GM21381 (cell line): Measurements from ENCODE around the gene C4B.
"Not testable (repeated sequence)": the region's sequence is repeated elsewhere in the genome, so short reads cannot be mapped to it uniquely, and the experiment has no call there.

Source experiments
- ATAC-seq: cut with Tn5 transposase; IDR thresholded peaks from one replicate; pipeline ENCODE4 v1.9.1; 2021; ENCODE audit warnings: mild to moderate bottlenecking, moderate library complexity; ENCODE audit not compliant: unreplicated experiment

The C4B gene

DNA sequence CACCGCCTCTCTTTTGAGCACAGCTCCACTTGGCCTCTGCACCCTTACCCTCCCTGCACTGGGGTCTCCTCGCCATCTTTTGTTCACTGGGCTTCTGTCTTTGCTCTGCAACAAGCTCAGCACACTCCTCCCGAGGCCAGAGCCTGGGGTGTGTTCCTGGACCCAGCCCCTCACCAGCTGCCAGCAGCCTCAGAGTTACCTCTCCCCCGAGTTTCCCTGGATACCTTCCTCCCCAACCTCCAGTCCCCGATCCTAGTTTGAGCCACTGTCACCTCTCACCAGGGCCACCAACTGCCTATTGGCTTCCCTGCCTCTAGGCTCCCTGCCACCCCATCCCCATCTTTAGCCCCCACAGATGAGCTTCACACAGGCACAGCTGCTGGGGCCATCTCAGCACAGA, 36.0 kb downstream of the C4B start:
- ATAC-seq, result no peak

GRCh38 chr6:32052626-32053025, 38.0 kb downstream of the C4B start:
- not testable (repeated sequence) for ATAC-seq

GRCh38 chr6:32053314-32053713, 38.7 kb downstream of the C4B start:
- ATAC-seq, result not testable (repeated sequence)

- ATAC-seq, result not testable (repeated sequence)
These were observed 41.2 kb downstream of the C4B start for GRCh38 chr6:32055756-32056155.

DNA sequence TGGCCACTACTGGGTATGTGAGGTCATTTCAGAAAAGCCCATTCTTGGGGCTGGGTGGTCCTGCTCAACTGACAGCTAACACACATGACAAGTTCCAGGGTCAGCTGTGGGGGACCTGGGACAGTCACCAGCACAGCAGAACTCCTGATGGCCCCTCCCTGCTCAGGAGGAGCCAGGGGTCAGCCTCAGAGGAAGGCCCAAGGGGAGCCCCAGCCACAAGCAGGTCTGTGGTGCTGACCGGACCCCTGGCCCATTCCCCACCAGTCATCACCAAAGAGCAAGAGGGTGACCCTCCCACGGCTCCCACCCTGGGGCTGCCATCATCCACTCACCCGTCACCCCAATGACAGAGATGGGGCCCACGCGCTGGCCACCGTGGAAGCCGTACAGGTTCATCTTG, 41.7 kb downstream of the C4B start:
- no peak for ATAC-seq

DNA sequence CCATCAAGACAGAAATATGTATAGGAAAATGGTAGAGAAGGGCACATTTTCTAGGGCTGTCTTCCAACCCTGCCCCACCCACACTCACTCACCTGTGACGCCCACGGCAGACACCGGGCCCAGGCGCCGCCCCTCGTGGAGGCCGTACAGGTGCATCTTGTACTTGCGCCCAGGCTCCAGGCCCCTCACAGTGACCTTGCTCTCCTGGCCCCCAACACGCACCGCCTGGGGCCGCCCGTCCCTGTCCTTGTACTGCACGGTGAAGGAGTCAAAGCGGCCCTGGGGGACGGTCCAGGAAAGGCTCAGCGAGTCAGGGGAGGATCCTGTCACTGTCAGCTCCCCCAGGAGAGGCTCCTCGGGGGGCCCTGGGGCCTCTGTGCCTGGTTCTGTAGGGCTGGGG, 43.4 kb downstream of the C4B start:
- no peak for ATAC-seq

- no peak for ATAC-seq
These were observed 43.9 kb downstream of the C4B start for GRCh38 chr6:32058511-32058963.

DNA sequence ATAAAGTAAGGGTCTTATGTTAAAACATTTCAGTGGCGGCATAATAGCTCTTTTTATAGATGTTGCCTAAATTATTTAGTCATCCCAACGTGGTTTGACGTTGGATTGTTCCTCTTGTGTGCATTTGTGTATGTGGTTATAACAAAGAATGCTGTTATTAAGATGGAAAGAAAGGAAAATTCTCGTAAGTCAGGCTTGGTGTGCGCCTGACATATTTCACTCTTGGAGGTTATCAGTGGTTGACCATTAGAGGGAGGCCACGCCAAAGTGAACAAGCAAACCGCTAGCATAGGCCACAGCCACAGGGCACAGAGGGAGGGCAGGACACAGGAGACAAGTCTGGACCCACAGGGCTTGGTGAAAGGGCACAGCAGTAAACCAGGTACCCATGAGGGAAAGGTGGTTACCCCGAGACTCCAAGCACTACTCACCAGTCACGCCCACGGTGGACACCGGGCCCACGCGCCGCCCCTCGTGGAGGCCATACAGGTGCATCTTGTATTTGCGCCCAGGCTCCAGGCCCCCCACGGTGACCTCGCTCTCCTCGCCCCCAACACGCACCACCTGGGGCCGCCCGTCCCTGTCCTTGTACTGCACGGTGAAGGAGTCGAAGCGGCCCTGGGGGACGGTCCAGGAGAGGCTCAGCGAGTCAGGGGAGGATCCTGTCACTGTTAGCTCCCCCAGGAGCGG, 46.5 kb downstream of the C4B start:
- ATAC-seq, result no peak

DNA sequence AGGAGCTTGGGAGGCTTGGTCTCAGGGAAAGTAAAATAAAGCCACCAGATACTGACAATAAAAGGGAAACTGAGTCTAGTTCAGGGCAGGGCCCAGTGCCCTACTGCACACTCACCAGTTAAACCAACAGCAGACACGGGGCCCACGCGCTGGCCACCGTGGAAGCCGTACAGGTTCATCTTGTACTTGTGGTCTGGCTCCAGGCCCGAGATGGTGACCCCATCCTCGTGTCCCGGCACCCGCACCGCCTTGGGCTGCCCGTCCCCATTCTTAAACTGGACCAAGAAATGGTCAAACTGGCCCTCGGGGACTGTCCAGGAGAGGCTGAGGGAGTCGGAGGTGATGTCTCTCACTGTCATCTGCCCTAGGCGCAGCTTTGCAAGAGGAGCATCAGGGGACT, 50.1 kb downstream of the C4B start:
- ATAC-seq, result no peak

GRCh38 chr6:32067521-32067920, 52.9 kb downstream of the C4B start:
- ATAC-seq, result not testable (repeated sequence)

DNA sequence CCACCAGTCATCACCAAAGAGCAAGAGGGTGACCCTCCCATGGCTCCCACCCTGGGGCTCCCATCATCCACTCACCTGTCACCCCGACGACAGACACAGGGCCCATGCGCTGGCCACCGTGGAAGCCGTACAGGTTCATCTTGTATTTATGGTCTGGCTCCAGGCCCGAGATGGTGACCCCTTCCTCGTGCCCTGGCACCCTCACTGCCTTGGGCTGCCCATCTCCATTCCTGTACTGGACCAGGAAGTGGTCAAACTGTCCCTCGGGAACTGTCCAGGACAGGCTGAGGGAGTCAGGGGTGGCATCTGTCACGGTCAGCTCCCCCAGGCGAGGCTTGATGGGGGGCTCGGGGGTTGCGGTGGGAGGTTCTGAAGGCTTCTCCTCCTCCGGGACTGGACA, 53.7 kb downstream of the C4B start:
- not testable (repeated sequence) for ATAC-seq

DNA sequence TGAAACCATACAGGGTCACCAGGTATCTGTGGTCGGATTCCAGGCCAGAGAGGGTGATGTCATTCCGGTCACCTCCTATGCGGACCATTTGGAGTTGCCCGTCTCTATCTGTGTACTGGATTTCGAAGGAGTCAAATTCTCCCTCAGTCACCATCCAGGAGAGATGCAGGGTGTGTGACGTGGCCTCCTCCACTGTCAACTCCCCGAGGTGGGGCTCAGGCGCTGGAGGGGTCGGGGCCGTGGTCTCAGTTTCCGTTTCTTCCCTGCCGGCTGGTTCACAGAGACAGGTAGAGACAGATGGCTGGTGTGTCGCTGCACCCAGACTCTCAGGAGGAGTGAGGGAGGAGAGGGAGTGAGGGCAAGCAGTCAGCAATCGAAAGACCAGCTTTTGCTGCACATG, 54.3 kb downstream of the C4B start:
- no peak for ATAC-seq

DNA sequence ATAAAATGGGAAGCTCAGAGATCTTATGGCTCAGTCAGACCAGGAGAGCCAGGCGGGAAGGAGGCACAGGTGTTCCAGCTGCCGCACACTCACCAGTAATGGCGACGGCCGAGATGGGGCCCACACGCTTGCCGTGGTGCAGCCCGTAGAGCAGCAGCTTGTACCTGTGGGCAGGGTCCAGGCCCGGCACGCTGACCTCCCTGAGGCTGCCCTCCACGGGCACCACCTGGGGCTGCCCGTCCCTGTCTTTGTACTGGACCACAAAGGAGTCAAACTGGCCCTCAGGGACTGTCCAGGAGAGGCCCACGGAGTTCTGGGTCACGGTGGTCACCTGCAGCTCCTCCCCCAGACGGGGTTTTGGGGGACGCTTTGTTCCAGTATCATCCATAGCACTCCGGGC, 54.9 kb downstream of the C4B start:
- no peak for ATAC-seq

DNA sequence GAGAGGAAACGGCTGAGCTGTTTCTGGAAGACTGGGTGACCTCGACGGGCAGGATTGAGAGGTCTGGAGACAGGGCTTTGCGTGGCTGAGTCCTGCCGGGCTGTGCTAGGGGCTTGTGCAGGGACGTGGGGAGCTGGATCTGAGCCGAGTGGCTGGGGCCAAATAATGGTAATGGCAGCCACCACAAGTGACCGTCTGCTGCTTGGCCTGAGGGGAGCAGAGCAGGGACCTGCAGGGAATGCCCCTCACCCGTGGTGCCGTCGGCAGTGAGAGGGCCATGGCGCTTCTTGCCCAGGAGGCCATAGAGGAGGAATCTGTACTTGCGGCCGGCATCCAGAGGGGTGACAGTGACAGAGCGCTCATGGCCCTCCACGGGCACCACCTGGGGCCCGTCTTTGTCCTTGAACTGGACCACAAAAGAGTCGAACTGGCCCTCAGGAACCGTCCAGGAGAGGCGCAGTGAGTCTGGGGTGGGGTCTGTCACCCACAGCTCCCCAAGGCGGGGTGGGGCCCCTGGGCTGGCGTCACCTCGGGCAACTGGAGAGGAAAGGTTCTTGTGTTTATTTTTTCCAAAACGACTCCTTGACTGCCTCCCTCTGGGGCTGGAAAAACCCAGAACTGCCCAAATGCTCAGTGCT, 55.4 kb downstream of the C4B start:
- no peak for ATAC-seq

DNA sequence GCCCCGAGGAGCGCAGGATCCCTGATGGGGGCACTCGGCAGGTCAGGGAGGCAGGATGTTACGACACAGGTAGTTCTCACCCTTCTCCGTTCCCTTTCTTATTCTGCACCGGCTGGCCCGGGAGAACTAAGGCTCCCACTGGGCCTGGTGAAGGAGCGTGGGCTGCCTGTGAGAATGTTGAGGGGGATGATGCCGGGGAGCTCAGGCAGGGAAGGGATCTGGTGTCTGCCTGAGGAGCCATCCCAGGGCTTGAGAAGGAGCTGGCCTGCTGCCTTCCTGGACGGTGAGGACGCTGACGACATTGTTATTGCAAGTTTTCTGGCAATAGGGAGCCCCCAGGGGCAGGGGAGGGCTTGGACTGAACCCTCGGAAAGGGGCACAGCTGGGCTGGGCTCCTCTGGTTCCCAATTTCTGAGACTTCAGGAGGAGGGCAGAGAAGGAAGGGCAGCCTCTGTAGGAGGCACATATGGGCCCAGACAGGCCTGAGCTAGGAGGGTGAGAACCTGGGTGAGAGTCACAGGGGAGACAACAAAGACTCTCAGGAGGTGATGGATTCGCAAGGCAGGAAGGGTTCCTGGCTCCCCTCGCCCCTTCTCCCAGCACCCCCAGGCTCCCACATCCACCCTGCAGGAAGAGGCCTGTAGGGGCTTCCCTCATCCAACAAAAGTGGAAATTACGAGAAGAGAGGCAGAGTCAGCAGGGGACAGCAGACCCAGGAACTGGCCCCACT, 56.4 kb downstream of the C4B start:
- no peak for ATAC-seq

DNA sequence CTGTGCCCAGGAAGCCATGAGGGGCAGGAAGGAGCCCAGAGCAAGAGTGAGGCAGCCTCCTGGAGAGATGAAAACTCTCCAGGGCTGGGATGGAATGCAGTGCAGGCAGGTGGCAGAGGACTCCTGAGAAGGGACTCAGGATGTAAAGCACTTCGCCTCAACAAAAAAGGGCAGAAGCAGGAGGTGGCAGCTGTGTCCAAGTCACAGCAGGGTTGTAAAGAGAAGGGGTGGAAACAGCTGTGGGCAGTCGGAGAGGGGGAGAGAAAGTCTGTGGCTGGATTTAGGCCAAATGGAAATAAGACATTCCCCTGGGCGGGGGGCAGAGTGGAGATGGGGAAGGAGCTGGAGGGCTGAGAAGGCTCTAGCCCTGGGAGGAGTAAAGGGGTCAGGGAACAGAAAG, 58.5 kb downstream of the C4B start:
- ATAC-seq, result no peak

DNA sequence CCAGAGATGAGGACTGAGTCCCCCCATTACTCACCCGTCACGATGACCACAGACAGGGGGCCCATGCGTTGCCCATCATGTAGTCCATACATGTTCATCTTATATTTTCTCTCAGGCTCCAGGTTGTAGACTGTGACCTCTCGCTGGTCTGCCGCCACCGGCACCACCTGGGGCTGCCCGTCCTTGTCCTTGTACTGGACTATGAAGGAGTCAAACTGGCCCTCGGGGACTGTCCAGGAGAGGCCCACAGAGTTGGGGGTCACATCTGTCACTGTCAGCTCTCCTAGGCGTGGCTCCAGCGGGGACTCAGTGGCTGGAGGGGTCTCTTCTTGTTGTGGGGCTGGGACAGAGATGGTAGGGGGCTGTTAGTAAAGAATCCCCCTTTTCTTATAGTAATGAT, 59.0 kb downstream of the C4B start:
- no peak for ATAC-seq

DNA sequence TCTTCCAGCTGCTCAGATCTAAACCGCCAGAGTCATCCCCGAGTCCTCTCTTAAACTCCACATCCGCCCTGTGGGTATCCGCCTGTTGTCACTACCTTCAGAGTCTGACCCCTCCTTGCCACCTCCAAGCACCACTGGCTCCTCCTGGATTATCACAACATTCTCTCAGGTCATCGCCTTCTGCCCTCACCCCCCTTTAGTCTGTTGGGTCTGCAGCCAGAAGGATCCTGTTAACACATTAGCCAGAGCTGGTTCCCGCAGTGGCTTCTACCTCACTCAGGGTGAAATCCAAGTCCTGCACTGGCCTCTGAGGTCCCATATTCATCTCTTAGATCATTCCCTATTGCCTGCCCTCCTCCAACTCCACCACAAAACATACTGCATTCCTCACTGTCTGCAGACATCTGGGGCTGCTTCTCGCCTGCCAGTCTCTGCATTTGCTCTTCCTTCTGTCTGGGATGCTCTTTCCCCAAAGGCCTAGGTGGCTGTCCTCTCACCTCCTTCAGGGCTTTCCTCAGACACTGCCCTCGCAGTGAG, 60.5 kb downstream of the C4B start:
- ATAC-seq, result no peak

DNA sequence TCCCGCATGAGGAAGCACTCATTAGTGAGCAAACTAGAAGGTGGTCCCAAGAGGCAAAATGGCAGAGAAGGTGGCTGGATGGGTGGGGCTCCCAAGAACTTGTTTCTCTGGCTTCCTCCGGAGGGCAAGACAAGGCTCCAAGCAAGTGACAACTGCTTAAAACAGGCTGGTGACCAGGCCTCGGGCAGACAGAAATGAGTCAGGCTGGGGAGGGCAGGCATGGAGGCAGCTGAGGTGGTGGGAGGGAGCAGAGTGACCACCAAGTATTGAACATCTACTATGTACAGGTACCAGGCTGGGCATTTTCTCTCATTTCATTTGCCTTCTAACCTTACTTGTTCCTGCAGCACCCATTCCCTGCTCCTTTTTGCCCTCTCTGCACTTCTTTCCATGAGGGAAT, 61.2 kb downstream of the C4B start:
- no peak for ATAC-seq

GRCh38 chr6:32076321-32076809, 61.8 kb downstream of the C4B start:
- ATAC-seq, result no peak

GRCh38 chr6:32079566-32080290, 65.1 kb downstream of the C4B start:
- no peak for ATAC-seq
